SK-N-MC (cell line): Measurements from ENCODE around the gene ELF2.
A peak's percentile ranks its signal among the peaks of the same experiment; 100 is the strongest.
"Not testable (repeated sequence)": the region's sequence is repeated elsewhere in the genome, so short reads cannot be mapped to it uniquely, and the experiment has no call there.

Experiments used
- DNase-seq: peaks from one replicate; pipeline ENCODE4 v3.0.0-alpha.2; 2011; ENCODE audit warnings: low read depth, low spot score
- H3K27ac ChIP-seq: fragments of 200-600 bp; sonication (generic); 2 replicates; pipeline ENCODE4 v1.5.1; 2016; ENCODE audit warnings: mixed run types
- H3K36me3 ChIP-seq: fragments of 200-600 bp; sonication (generic); 2 replicates; pipeline ENCODE4 v1.6.1; 2017; ENCODE audit warnings: antibody characterized with exemption, low read length, mixed read lengths; ENCODE audit not compliant: insufficient read depth
- H3K4me3 ChIP-seq: fragments of 200-600 bp; sonication (generic); 2 replicates; pipeline ENCODE4 v1.5.1; 2016
- H3K9ac ChIP-seq: fragments of 200-600 bp; sonication (generic); 2 replicates; pipeline ENCODE4 v1.8.0; 2017; ENCODE audit warnings: mixed run types, mixed read lengths; ENCODE audit not compliant: insufficient read length
- H3K9me3 ChIP-seq: fragments of 200-600 bp; sonication (generic); 2 replicates; pipeline ENCODE4 v1.6.1; 2017; ENCODE audit warnings: low read depth, mild to moderate bottlenecking, antibody characterized with exemption, low read length, moderate library complexity, mixed read lengths
- EZH2 ChIP-seq: fragments of 200-600 bp; sonication (generic); IDR thresholded peaks from one replicate; pipeline ENCODE4 v1.6.1; 2017; ENCODE audit warnings: antibody characterized with exemption
- FOXP2 ChIP-seq: optimal IDR thresholded peaks from 2 replicates; pipeline ENCODE3; 2011; ENCODE audit warnings: mild to moderate bottlenecking, moderate library complexity; ENCODE audit not compliant: insufficient read depth; ENCODE audit errors: extremely low read length, control extremely low read depth
- POLR2AphosphoS5 ChIP-seq: IDR thresholded peaks from 2 replicates; pipeline ENCODE4 v1.6.1; 2012; ENCODE audit warnings: mild to moderate bottlenecking, low read depth, low read length, borderline replicate concordance

ELF2 gene

DNA sequence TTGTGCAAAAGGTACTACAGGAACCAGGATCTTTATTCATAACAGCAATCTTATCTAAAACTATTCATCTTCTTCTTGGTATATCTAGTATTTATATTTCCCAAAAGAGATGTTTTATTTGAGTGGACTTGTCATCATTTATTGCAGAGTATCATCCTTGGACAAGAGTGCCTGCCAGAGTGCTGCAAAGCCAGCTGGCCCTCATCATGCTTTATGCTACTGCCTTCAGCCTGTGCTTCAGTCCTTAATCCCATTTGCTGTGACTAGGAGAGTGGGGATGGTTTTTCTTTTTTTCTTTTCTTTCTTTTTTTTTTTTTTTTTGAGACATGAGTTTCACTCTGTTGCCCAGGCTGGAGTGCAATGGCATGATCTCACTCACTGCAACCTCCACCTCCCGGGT lies 33.5 kb upstream of the ELF2 start:
- Histone ChIP-seq H3K36me3 (no peaks in the 10 kb centered on the region), H3K9me3 (no peaks in the 10 kb centered on the region), H3K9ac (no peak overlapping the region), H3K27ac (no peak overlapping the region), H3K4me3 (no peak overlapping the region)
- no peak for TF ChIP-seq FOXP2
- TF ChIP-seq POLR2AphosphoS5, result no peak
- TF ChIP-seq EZH2, result no peak
- DNase-seq, result no peak

DNA sequence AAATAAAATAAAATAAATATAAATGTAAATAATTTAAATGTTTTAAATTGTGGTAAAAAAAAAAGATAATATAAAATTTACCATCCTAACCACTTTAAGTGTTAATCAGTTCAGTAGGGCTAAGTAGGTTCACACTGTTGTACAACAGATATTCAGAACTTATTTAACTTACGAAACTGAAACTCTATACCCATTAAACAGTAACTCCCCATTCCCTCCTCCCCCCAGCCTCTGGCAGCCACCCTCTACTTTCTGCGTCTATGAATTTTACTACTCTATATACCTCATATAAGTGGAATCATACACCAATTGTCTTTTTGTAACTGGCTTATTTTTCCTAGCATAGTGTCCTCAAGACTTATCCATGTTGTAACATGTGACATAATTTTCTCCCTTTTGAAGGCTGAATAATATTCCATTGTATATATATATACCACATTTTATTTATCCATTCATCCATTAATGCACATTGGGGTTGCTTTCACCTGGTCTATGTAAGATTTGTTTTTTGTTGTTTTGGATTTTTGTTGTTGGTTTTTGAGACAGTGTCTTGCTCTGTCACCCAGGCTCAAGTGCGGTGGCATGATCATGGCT lies 32.5 kb upstream of the ELF2 start:
- DNase-seq, result no peak
- Histone ChIP-seq H3K27ac (no peak overlapping the region), H3K9ac (no peak overlapping the region), H3K36me3 (no peaks in the 10 kb centered on the region), H3K9me3 (no peaks in the 10 kb centered on the region), H3K4me3 (no peak overlapping the region)
- TF ChIP-seq FOXP2, result no peak
- no peak for TF ChIP-seq EZH2
- no peak for TF ChIP-seq POLR2AphosphoS5

DNA sequence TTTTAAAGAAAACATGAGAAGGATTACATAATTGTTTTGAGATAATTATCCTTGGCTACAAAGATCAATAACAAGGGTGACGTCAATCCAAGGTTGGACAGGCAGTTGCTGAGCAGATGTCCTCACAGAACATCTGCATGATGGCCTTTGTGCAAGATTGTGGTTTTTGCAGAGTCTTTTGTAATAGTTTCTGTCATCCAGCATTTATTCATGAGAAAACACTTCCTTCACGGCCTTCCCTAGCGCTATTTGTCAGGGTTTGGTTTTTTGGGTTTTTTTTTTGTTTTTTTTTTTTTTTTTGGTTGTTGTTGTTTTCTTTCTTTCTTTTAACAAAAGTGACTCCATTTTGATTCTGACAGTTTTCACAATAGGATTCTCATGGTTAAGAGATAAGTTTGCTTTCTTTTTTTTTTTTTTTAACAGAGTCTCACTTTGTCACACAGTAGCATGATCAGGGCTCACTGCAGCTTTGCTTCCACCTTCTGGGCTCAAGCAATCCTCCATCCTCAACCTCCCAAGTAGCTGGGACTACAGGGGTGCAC lies 31.5 kb upstream of the ELF2 start:
- Histone ChIP-seq H3K27ac (no peak overlapping the region), H3K36me3 (no peaks in the 10 kb centered on the region), H3K9me3 (no peaks in the 10 kb centered on the region), H3K4me3 (no peak overlapping the region), H3K9ac (no peak overlapping the region)
- DNase-seq, result no peak
- TF ChIP-seq POLR2AphosphoS5, result no peak
- TF ChIP-seq EZH2, result no peak
- TF ChIP-seq FOXP2, result no peak

DNA sequence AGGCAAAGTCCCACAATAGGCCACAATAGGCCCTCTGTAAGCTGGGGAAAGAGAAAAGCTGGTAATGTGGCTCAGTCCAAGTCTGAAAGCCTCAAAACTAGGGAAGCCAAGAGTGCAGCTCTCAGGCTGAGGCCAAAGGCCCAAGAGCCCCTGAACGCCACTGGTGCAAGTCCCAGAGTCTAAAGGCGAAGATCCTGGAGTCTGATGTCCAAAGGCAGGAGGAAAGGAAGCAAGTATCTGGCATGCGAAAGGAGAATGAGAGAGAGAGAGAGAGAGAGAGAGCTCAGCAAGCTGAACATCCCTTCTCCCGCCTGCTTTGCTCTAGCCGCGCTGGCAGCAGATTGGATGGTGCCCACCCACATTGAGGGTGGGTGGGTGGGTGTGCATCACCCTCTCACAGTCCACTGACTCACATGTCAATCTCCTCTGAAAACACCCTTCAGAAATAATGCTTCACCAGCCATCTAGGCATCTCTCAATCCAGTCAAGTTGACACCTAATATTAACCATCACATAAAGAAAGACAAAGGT lies 30.9 kb upstream of the ELF2 start:
- Histone ChIP-seq H3K9me3 (no peaks in the 10 kb centered on the region), H3K27ac (peak overlapping the region; percentile 46; the same call in 1 of the 2 replicates), H3K9ac (no peak overlapping the region), H3K4me3 (no peak overlapping the region), H3K36me3 (no peaks in the 10 kb centered on the region)
- DNase-seq, result no peak
- TF ChIP-seq FOXP2 (no peak), POLR2AphosphoS5 (no peak), EZH2 (no peak)

DNA sequence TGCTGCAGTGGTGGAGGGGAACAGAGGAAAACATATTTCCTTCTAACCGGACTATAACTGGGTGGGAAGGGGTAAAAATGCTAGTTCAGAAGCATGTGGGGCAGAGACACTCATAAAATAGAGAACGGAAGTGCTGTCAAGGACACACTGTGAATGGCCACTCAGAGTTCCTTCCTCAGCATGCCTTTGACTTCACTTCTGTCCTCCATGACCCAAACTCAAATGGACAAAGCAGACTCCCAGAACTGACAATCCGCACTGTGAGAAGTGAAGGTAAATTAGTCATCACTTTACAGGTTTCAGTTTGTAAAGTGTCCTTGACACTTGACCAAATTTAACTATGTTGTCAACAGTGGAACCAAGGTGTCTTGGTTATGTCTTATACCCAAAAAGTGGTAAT lies 30.2 kb upstream of the ELF2 start:
- no peak for DNase-seq

DNA sequence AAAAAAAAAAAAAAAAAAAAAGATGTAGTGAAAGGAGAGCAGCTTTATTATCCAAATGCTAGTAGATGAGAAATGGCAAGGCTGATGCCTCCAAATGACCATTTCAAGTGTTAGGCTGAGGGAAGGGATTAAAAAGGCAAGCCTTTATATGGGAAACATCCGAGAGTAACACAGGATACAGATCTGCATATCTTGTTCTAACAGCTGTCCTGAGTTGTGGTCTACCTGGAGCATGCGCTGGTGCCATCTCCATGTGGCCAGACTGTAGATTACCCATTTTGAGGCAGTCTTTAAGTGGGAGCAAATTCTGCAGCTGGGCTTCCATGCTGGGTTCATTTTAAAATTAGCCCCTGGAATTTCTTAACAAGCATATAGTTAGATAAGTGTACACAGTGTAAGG lies 26.0 kb upstream of the ELF2 start:
- DNase-seq, result no peak
- Histone ChIP-seq H3K27ac (no peak overlapping the region), H3K9ac (no peak overlapping the region), H3K9me3 (no peaks in the 10 kb centered on the region), H3K4me3 (no peak overlapping the region), H3K36me3 (no peaks in the 10 kb centered on the region)
- TF ChIP-seq EZH2, result no peak
- TF ChIP-seq FOXP2, result no peak
- TF ChIP-seq POLR2AphosphoS5, result no peak

More for the DNA sequence above, 30.2 kb upstream of the ELF2 start:
- no peaks in the 10 kb centered on the region for H3K9me3 ChIP-seq
- H3K9ac ChIP-seq, result no peak overlapping the region
- no peak overlapping the region for H3K4me3 ChIP-seq
- no peak for TF ChIP-seq EZH2
- TF ChIP-seq POLR2AphosphoS5, result no peak
- no peak for TF ChIP-seq FOXP2
- H3K27ac ChIP-seq, result no peak overlapping the region
- H3K36me3 ChIP-seq, result no peaks in the 10 kb centered on the region

DNA sequence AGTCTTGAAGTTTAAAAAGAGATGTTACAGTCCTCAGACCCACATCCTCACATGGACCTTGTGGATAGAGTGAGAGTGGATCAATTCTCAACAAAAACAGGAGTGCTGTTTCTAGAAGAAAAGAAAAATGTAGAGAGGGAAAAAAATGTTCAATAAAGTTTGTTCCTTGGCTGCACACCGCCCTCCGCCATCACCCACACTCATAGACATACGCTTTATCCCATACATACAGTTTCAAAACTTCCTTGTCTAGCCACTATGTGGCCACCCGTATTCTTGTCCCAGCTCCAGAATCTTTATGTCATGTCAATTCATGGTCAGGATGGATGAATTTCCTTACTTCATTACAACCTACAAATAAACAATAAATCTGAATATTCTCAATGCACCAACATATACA lies 23.5 kb upstream of the ELF2 start:
- DNase-seq, result no peak
- no peak overlapping the region for H3K27ac ChIP-seq
- no peaks in the 10 kb centered on the region for H3K9me3 ChIP-seq
- TF ChIP-seq POLR2AphosphoS5 (no peak), EZH2 (no peak), FOXP2 (no peak)
- H3K36me3 ChIP-seq, result no peaks in the 10 kb centered on the region
- no peak overlapping the region for H3K9ac ChIP-seq
- no peak overlapping the region for H3K4me3 ChIP-seq

DNA sequence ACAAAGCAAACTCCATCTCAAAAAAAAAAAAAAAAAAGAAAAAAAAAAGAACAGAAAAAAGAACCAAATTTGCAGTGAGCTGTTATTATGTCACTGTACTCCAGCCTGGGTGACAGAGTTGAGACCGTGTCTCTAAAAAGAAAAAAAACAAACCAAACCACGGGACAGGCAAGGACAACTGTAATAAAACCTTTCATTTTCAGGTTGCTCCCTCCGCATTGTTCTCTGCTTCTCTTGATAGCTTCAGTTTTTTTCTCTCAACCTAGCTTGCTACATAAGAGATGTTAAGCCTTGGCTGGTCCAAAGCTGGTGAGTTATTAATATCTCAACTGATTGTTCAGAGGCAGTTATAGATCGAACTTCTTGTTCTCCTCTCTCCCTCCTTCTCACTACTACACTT lies 23.1 kb upstream of the ELF2 start:
- Histone ChIP-seq H3K27ac (no peak overlapping the region), H3K9me3 (no peaks in the 10 kb centered on the region), H3K36me3 (no peaks in the 10 kb centered on the region), H3K4me3 (no peak overlapping the region), H3K9ac (no peak overlapping the region)
- no peak for DNase-seq
- TF ChIP-seq POLR2AphosphoS5 (no peak), FOXP2 (no peak), EZH2 (no peak)

DNA sequence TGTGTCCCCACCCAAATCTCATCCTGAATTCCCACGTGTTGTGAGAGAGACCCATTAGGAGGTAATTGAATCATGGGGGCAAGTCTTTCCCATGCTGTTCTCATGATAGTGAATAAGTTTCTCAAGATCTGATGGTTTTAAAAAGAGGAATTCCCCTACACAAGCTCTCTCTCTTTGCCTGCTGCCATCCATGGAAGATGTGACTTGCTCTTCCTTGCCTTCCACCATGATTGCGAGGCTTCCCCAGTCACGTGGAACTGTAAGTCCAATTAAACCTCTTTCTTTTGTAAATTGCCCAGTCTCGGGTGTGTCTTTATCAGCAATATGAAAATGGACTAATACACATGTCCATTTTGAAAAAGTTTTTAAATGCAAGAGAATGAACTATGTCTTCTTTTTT lies 20.2 kb upstream of the ELF2 start:
- DNase-seq, H3K9ac ChIP-seq, H3K9me3 ChIP-seq, H3K4me3 ChIP-seq, H3K27ac ChIP-seq, H3K36me3 ChIP-seq: not testable (repeated sequence)
